Kidney (tissue), 14 donors: ENCODE data around the gene MYLK. TPM values are rescaled to one million over a fixed set of nuclear protein-coding genes. Genes with fewer than 3 reads are reported as not detected.

Source experiments
- DNase-seq, 5 donors: peaks; one replicate each; pipeline ENCODE4 v3.0.0-alpha.2; 2013 to 2020
- FAIRE-seq: peaks from 2 replicates; lab custom pipeline; 2012; peaks lifted over from hg19 to GRCh38; lab: Jason Lieb, UNC
- H3K27ac ChIP-seq, 2 donors: one replicate each; pipeline ENCODE4 v1.7.0; 2013; ENCODE audit warnings: low read depth in 2 of 2, low read length in 2 of 2, inconsistent platforms in 1 of 2
- H3K27me3 ChIP-seq: one replicate; pipeline ENCODE4 v1.7.1; 2013; ENCODE audit warnings: low read length, inconsistent platforms; ENCODE audit not compliant: control insufficient read depth, insufficient read depth
- H3K36me3 ChIP-seq, 3 donors: one replicate each; pipeline versions ENCODE4 v1.7.0 to v1.7.1; 2013; ENCODE audit warnings: low read length in 3 of 3, control low read depth in 1 of 3, inconsistent platforms in 1 of 3; ENCODE audit not compliant: insufficient read depth in 3 of 3, control insufficient read depth in 2 of 3
- H3K4me1 ChIP-seq, 3 donors: one replicate each; pipeline versions ENCODE4 v1.7.0 to v1.7.1; 2013; ENCODE audit warnings: low read length in 3 of 3, inconsistent platforms in 1 of 3, low read depth in 1 of 3; ENCODE audit not compliant: control insufficient read depth in 2 of 3, insufficient read depth in 2 of 3
- H3K4me3 ChIP-seq, 3 donors: one replicate each; pipeline versions ENCODE4 v1.7.0 to v1.8.1; 2013; ENCODE audit warnings: low read length in 3 of 3, control low read depth in 1 of 3, inconsistent platforms in 1 of 3
- H3K9ac ChIP-seq, 3 donors: one replicate each; pipeline versions ENCODE4 v1.7.0 to v1.7.1; 2013; ENCODE audit warnings: low read length in 3 of 3, control low read depth in 1 of 3, inconsistent platforms in 1 of 3
- H3K9me3 ChIP-seq, 3 donors: one replicate each; pipeline versions ENCODE4 v1.7.0 to v1.7.1; 2013; ENCODE audit warnings: low read length in 3 of 3, control low read depth in 1 of 3, inconsistent platforms in 1 of 3; ENCODE audit not compliant: control insufficient read depth in 2 of 3, insufficient read depth in 1 of 3
- CTCF ChIP-seq: IDR thresholded peaks from 3 replicates; pipeline ENCODE4 v1.5.1; 2012; ENCODE audit warnings: mild to moderate bottlenecking, moderate library complexity, borderline replicate concordance; ENCODE audit not compliant: insufficient read depth; ENCODE audit errors: extremely low read depth
- intact Hi-C: fragments of 100-400 bp; cut with DNase I; formaldehyde crosslinking; loops from one replicate; pipeline ENCODE4 v1.11.1; 2022
- polyA plus RNA-seq: library from polyadenylated mRNA; stranded (reverse); fragments of 350-450 nt; fragmentation: Illumina TruSeq; extraction: RNeasy Lipid Tissue Mini Kit (QIAGEN cat#74804); gene quantifications from one replicate; pipeline ENCODE4 v1.2.3, GENCODE V29; 2014; ENCODE audit warnings: low read depth, low replicate concordance; ENCODE audit not compliant: insufficient read depth
- total RNA-seq: library from RNA; stranded (reverse); fragmentation: NEBNext Ultra II Directional; extraction: Animal tissue kit (Norgen Biotek cat#: 25700); gene quantifications from one replicate; pipeline ENCODE4 v1.2.1, GENCODE V29; 2021
- donor health status: control.
- donor health status: control.
- donor health status: control.
- donor health status: control.
- donor health status: control.
- donor health status: DM: yes; HTN: yes; CAD: no.
- donor health status: Normal renal cell carcinoma (clear cell type).

MYLK gene
- total and polyA plus RNA-seq, 2 donors from 2014 or later, result 25.3 to 164 TPM

- FAIRE-seq, result no peak
- intact Hi-C loops, result no loop called here
- peaks cover 0 to 3% (median 0%) of the 10 kb centered on the region in 3 donors for H3K36me3 ChIP-seq
Observed at GRCh38 chr3:123716411-123716810, 167.7 kb downstream of the MYLK start.

GRCh38 chr3:123713211-123713610 lies 170.9 kb downstream of the MYLK start:
- TF ChIP-seq CTCF, result no peak
- no peak overlapping the region for H3K4me3 ChIP-seq
- no peaks in the 10 kb centered on the region for H3K9me3 ChIP-seq
- no peak overlapping the region for H3K27ac ChIP-seq
- FAIRE-seq, result no peak
- intact Hi-C loops, result no loop called here
- H3K9ac ChIP-seq, result no peak overlapping the region
- DNase-seq, result no peak
- no peaks in the 10 kb centered on the region for H3K27me3 ChIP-seq
- no peaks in the 10 kb centered on the region for H3K36me3 ChIP-seq
- peaks cover 0 to 6% (median 0%) of the 10 kb centered on the region in 3 donors for H3K4me1 ChIP-seq

More at GRCh38 chr3:123716411-123716810, 167.7 kb downstream of the MYLK start:
- H3K4me3 ChIP-seq, result no peak overlapping the region
- TF ChIP-seq CTCF, result no peak
- no peak for DNase-seq
- no peaks in the 10 kb centered on the region for H3K27me3 ChIP-seq
- peaks cover 0 to 10% (median 0%) of the 10 kb centered on the region in 3 donors for H3K4me1 ChIP-seq
- no peaks in the 10 kb centered on the region for H3K9me3 ChIP-seq
- H3K9ac ChIP-seq, result no peak overlapping the region
- no peak overlapping the region for H3K27ac ChIP-seq

- no peak overlapping the region for H3K9ac ChIP-seq
- H3K36me3 ChIP-seq, result peaks cover 0 to 7% (median 0%) of the 10 kb centered on the region in 3 donors
- no peak for TF ChIP-seq CTCF
- no peaks in the 10 kb centered on the region for H3K9me3 ChIP-seq
- H3K27ac ChIP-seq, result no peak overlapping the region
- peaks cover 0 to 6% (median 0%) of the 10 kb centered on the region in 3 donors for H3K4me1 ChIP-seq
- FAIRE-seq (no peak), DNase-seq (no peak)
- H3K27me3 ChIP-seq, result no peaks in the 10 kb centered on the region
- H3K4me3 ChIP-seq, result no peak overlapping the region
- intact Hi-C loops, result no loop called here
Observed at GRCh38 chr3:123712077-123712860, 171.9 kb downstream of the MYLK start.
